HCT116 (cell line): ENCODE data around the gene CHD3. TPM values are rescaled to one million over a fixed set of nuclear protein-coding genes. Genes with fewer than 3 reads are reported as not detected.

Experiments
- ATAC-seq: fragments of 200-7000 bp; cut with Tn5 transposase; 2 replicates; pipeline ENCODE4 v1.9.1; 2020; ENCODE audit warnings: mild to moderate bottlenecking, moderate library complexity
- Bru-seq: library from RNA; stranded (reverse); fragments of 400-500 nt; gene quantifications from one replicate; lab custom pipeline; 2021; lab: Mats Ljungman, UMichigan
- BruChase-seq, 2 experiments: library from RNA; stranded (reverse); fragments of 400-500 nt; gene quantifications; one replicate each; lab custom pipeline; 2021; lab: Mats Ljungman, UMichigan
- BruUV-seq: library from RNA; stranded (reverse); fragments of 400-500 nt; replicated peaks from 2 replicates; lab custom pipeline; 2021; lab: Mats Ljungman, UMichigan
- CTCF ChIA-PET: fragments of 300-600 bp; sonication (Branson Sonifier 250); formaldehyde crosslinking; loops from one replicate; lab custom pipeline; 2021; ENCODE audit warnings: antibody characterized with exemption; lab: Charles Lee
- POLR2A ChIA-PET: fragments of 300-600, 350-600 bp; sonication (Branson Sonifier 250); formaldehyde crosslinking; loops from one replicate; lab custom pipeline; 2021; ENCODE audit warnings: antibody characterized with exemption; lab: Charles Lee
- RAD21 ChIA-PET, 2 experiments: fragments of 300-600 bp; sonication (Branson Sonifier 250); formaldehyde crosslinking; loops; one replicate each; lab custom pipeline; 2023; ENCODE audit warnings: low total read pairs in 2 of 2; ENCODE audit not compliant: uncharacterized antibody in 2 of 2, unreplicated experiment in 2 of 2, low non-redundant PET in 1 of 2; lab: Charles Lee
- DNase-seq: peaks from one replicate; pipeline ENCODE4 v3.0.0-alpha.2; 2010; ENCODE audit warnings: low read depth, low spot score
- H2AFZ ChIP-seq: fragments of 200-600 bp; shearing (Covaris generic), sonication (generic); 2 replicates; pipeline ENCODE4 v1.6.1; 2017; ENCODE audit warnings: low read depth, mixed run types, mixed read lengths, antibody characterized with exemption, low read length; ENCODE audit not compliant: poor library complexity, severe bottlenecking
- H3K27ac ChIP-seq: 2 replicates; pipeline ENCODE4 v1.5.1; 2012; ENCODE audit warnings: low read depth, low read length
- H3K27me3 ChIP-seq: fragments of 200-600 bp; sonication (generic); 2 replicates; pipeline ENCODE4 v1.6.1; 2016; ENCODE audit warnings: mixed run types, low read length, mixed read lengths; ENCODE audit not compliant: insufficient read depth
- H3K36me3 ChIP-seq, 2 experiments: fragments of 200-500 bp in 1 of 2; fragments of 200-600 bp in 1 of 2; sonication (Bioruptor generic) in 1 of 2; sonication (generic) in 1 of 2; 2 replicates each; pipeline versions ENCODE4 v1.5.1 to v1.6.1; 2014 to 2016; ENCODE audit warnings: low read length in 2 of 2, inconsistent platforms in 1 of 2, mixed read lengths in 1 of 2, mixed run types in 1 of 2; ENCODE audit not compliant: insufficient read depth in 2 of 2, control insufficient read depth in 1 of 2
- H3K4me1 ChIP-seq, 2 experiments: fragments of 200-600 bp in 1 of 2; sonication (generic) in 1 of 2; 2 replicates each; pipeline versions ENCODE4 v1.5.1 to v1.6.1; 2012 to 2017; ENCODE audit warnings: low read length in 2 of 2, inconsistent platforms in 1 of 2, mild to moderate bottlenecking in 1 of 2, mixed read lengths in 1 of 2, mixed run types in 1 of 2, moderate library complexity in 1 of 2; ENCODE audit not compliant: insufficient read depth in 2 of 2, control insufficient read depth in 1 of 2
- H3K4me2 ChIP-seq: fragments of 200-600 bp; sonication (generic); 2 replicates; pipeline ENCODE4 v1.6.1; 2017; ENCODE audit warnings: mixed run types, low read length, mixed read lengths
- H3K4me3 ChIP-seq, 2 experiments: fragments of 200-600 bp in 1 of 2; sonication (generic) in 1 of 2; replicated peaks in 1 of 2; 2 replicates each; pipeline ENCODE4 v1.5.1; 2011 to 2016; ENCODE audit warnings: low read length in 2 of 2, control low read depth in 1 of 2, low read depth in 1 of 2, mild to moderate bottlenecking in 1 of 2, mixed read lengths in 1 of 2, mixed run types in 1 of 2
- H3K79me2 ChIP-seq: fragments of 200-600 bp; sonication (generic); 2 replicates; pipeline ENCODE4 v1.6.1; 2017; ENCODE audit warnings: mild to moderate bottlenecking, mixed run types, low read length, moderate library complexity, mixed read lengths; ENCODE audit not compliant: insufficient read depth
- H3K9ac ChIP-seq: fragments of 200-600 bp; sonication (generic); 2 replicates; pipeline ENCODE4 v1.6.1; 2016; ENCODE audit warnings: low read length, mixed read lengths
- H3K9me2 ChIP-seq: fragments of 200-600 bp; sonication (generic), shearing (Covaris generic); 2 replicates; pipeline ENCODE4 v1.6.1; 2017; ENCODE audit warnings: mixed run types, mild to moderate bottlenecking, moderate library complexity; ENCODE audit not compliant: insufficient read depth
- H3K9me3 ChIP-seq, 2 experiments: fragments of 200-500 bp in 1 of 2; fragments of 200-600 bp in 1 of 2; sonication (Bioruptor generic) in 1 of 2; sonication (generic) in 1 of 2; 2 replicates each; pipeline ENCODE4 v1.6.1; 2014 to 2017; ENCODE audit warnings: low read length in 2 of 2, mixed read lengths in 2 of 2, inconsistent platforms in 1 of 2, low read depth in 1 of 2, mild to moderate bottlenecking in 1 of 2, mixed run types in 1 of 2, moderate library complexity in 1 of 2; ENCODE audit not compliant: control insufficient read depth in 1 of 2, insufficient read depth in 1 of 2
- H4K20me1 ChIP-seq: fragments of 200-600 bp; sonication (generic), shearing (Covaris generic); 2 replicates; pipeline ENCODE4 v1.6.1; 2017; ENCODE audit warnings: mixed run types, mild to moderate bottlenecking, moderate library complexity; ENCODE audit not compliant: insufficient read depth
- FOSL1 ChIP-seq: IDR thresholded peaks from 2 replicates; pipeline ENCODE4 v1.6.1; 2012; ENCODE audit warnings: low read depth
- JUND ChIP-seq: IDR thresholded peaks from 2 replicates; pipeline ENCODE4 v1.6.1; 2012
- POLR2A ChIP-seq: IDR thresholded peaks from 2 replicates; pipeline ENCODE4 v1.7.0; 2011; ENCODE audit warnings: borderline replicate concordance; ENCODE audit not compliant: insufficient read depth, insufficient read length; ENCODE audit errors: extremely low read depth
- SRF ChIP-seq: IDR thresholded peaks from 2 replicates; pipeline ENCODE4 v1.6.1; 2012; ENCODE audit warnings: low read depth
- ZFX ChIP-seq: fragments of 450-650 bp; IDR thresholded peaks from 2 replicates; pipeline ENCODE4 v1.6.1; 2017
- intact Hi-C: fragments of 100-400 bp; cut with micrococcal nuclease; formaldehyde crosslinking; loops from 2 replicates; pipeline ENCODE4 v1.10.0; 2022
- long read RNA-seq: library from polyadenylated mRNA; unstranded; transcript quantifications from one replicate; pipeline ENCODE4 v2.0.0, GENCODE V29; 2021; ENCODE audit not compliant: unreplicated experiment
- polyA plus RNA-seq: library from polyadenylated mRNA; unstranded; fragments of >200 nt; gene quantifications from 2 replicates; pipeline ENCODE4 v1.2.1, GENCODE V29; 2012; ENCODE audit warnings: missing spikeins
- total RNA-seq: library from RNA; stranded (reverse); gene quantifications from one replicate; pipeline ENCODE4 v1.2.1, GENCODE V29; 2021; ENCODE audit not compliant: unreplicated experiment
- TF ChIP-seq, protein P1 (sequence below): IDR thresholded peaks from 2 replicates; pipeline ENCODE4 v1.6.1; 2012; ENCODE audit warnings: low read depth
- TF ChIP-seq, protein P2 (sequence below): IDR thresholded peaks from 2 replicates; pipeline ENCODE4 v1.6.1; 2012

Gene CHD3
- total RNA-seq: 54.8 TPM
- 54.9 and 63.8 TPM in 2 replicates for polyA plus RNA-seq
- Bru-seq, nascent RNA: percentile 66 among the genes with signal in this experiment
- BruChase-seq, experiment 1, labeled RNA remaining after a 6-hour chase: percentile 84 among the genes with signal in this experiment
- BruChase-seq, experiment 2, labeled RNA remaining after a 2-hour chase: percentile 79 among the genes with signal in this experiment
- long read RNA-seq, partial matches to known transcripts: 34 of 44 reads
- long read RNA-seq, other reads (novel, unspliced or antisense): 7 of 44 reads

DNA sequence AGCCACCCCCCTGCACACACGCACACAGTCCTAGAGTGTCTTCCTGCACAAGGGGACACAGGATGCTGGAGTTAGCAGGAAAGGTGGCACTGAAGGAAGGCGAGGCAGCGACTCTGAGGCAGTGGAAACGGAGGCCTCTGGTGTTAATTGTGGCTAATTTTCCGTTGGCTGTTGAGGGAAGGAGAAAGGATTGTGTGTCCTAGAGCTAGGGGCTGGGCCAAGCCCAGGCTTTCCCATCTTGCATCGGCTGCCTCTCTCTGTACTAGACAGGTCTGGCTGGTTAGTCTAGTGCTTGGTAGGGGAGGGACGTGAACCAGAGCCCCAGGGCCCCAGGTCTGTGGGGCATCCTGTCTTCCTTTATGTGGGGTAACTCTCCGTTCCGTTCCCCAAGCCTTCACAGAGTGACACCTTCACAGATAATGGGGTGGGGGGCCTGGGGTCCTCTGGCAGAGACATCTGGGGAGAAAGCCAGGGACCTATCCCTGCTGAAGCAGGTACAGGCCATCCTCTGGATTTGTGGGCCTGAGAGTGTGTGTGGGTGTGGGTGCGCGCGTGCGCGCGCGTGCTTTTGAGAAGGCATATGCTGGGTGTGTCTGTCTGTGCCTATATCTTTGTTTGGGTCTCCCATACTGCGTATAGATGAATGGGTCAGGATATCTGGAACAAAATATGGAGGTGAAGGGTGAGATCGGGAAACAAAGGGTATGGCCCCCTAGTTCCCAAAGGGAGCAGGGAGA lies at the start of gene CHD3:
Gene CHD3 (plus strand): TSS at position 606 of the 737 bp plus-strand sequence. CDS start 212 bp downstream, outside the sequence.
- H3K9me3 ChIP-seq: no peaks in the 10 kb centered on the region
- no TSS peak for BruUV-seq
- ChIA-PET RAD21 (no interaction called here), CTCF (interaction anchor here (1.0 kb wide), 1 partner anchor 102 kb away, joined by 4 read pairs; no protein-coding TSS in a partner anchor), POLR2A (no interaction called here)
- H3K27me3 ChIP-seq: no peaks in the 10 kb centered on the region
- H3K9ac ChIP-seq: peak within 1 kb of the TSS; percentile 77
- peaks cover 33% of the 10 kb centered on the region for H3K79me2 ChIP-seq
- H3K9me2 ChIP-seq: no peaks in the 10 kb centered on the region
- peak within 1 kb of the TSS; percentile 56 to 82 for H3K4me3 ChIP-seq
- DNase-seq (no peak), ATAC-seq (peak; percentile 15)
- peak within 1 kb of the TSS; percentile 97 for H3K27ac ChIP-seq
- H2AFZ ChIP-seq: no peak within 1 kb of the TSS
- H4K20me1 ChIP-seq: no peaks in the 10 kb centered on the region
- intact Hi-C loops: no loop called here
- TF ChIP-seq JUND: no peak
- TF ChIP-seq ZFX: no peak
- TF ChIP-seq, protein P1, sequence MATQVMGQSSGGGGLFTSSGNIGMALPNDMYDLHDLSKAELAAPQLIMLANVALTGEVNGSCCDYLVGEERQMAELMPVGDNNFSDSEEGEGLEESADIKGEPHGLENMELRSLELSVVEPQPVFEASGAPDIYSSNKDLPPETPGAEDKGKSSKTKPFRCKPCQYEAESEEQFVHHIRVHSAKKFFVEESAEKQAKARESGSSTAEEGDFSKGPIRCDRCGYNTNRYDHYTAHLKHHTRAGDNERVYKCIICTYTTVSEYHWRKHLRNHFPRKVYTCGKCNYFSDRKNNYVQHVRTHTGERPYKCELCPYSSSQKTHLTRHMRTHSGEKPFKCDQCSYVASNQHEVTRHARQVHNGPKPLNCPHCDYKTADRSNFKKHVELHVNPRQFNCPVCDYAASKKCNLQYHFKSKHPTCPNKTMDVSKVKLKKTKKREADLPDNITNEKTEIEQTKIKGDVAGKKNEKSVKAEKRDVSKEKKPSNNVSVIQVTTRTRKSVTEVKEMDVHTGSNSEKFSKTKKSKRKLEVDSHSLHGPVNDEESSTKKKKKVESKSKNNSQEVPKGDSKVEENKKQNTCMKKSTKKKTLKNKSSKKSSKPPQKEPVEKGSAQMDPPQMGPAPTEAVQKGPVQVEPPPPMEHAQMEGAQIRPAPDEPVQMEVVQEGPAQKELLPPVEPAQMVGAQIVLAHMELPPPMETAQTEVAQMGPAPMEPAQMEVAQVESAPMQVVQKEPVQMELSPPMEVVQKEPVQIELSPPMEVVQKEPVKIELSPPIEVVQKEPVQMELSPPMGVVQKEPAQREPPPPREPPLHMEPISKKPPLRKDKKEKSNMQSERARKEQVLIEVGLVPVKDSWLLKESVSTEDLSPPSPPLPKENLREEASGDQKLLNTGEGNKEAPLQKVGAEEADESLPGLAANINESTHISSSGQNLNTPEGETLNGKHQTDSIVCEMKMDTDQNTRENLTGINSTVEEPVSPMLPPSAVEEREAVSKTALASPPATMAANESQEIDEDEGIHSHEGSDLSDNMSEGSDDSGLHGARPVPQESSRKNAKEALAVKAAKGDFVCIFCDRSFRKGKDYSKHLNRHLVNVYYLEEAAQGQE: no peak
- no peak for TF ChIP-seq POLR2A
- TF ChIP-seq, protein P2, sequence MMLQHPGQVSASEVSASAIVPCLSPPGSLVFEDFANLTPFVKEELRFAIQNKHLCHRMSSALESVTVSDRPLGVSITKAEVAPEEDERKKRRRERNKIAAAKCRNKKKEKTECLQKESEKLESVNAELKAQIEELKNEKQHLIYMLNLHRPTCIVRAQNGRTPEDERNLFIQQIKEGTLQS: no peak
- TF ChIP-seq SRF: no peak
- TF ChIP-seq FOSL1: no peak
- TF ChIP-seq, all 23 proteins: peak for 0
- H3K4me2 ChIP-seq: peak within 1 kb of the TSS; percentile 99
- peaks cover 9 to 15% of the 10 kb centered on the region in 2 experiments; a peak in 3 of 4 replicates for H3K36me3 ChIP-seq
- peaks cover 38 to 53% of the 10 kb centered on the region in 2 experiments for H3K4me1 ChIP-seq
